ENCODE results near the gene NUAK2.

The NUAK2 gene

GRCh38 chr1:205256951-205257625, 64.5 kb downstream of the NUAK2 start (continued):
- TF ChIP-seq KLF17 (tag by site-specific recombination; IDR thresholded peaks at IDR 0.05) (no peak), ZNF654 (tag by site-specific recombination; IDR thresholded peaks at IDR 0.05; ENCODE audit: low read depth) (no peak), PRDM2 (tag by site-specific recombination; IDR thresholded peaks at IDR 0.05; ENCODE audit: borderline replicate concordance) (no peak), ZNF132 (tag by site-specific recombination; IDR thresholded peaks at IDR 0.05; ENCODE audit: borderline replicate concordance) (no peak), ZNF280C (tag by site-specific recombination; IDR thresholded peaks at IDR 0.05) (no peak), ZBTB21 (tag by site-specific recombination; IDR thresholded peaks at IDR 0.05) (no peak), KLF10 (tag by site-specific recombination; IDR thresholded peaks at IDR 0.05) (no peak), MEIS1 (CRISPR knock-in tag; IDR thresholded peaks at IDR 0.05; ENCODE audit: borderline replicate concordance) (no peak)

- Histone ChIP-seq H3K4me1 (ENCODE audit: control insufficient read depth, insufficient read depth, low read length) (no peaks in the 10 kb centered on the region), H3K4me3 (ENCODE audit: low read depth, low read length) (no peak overlapping the region), H3K9me3 (ENCODE audit: control insufficient read depth, insufficient read depth, low read depth, low read length) (no peaks in the 10 kb centered on the region), H3K27ac (ENCODE audit: extremely low read depth, low read depth, low read length) (no peak overlapping the region), H3K36me3 (ENCODE audit: control insufficient read depth in 2 of 2, insufficient read depth in 1 of 2, low read length in 2 of 2) (no peaks in the 10 kb centered on the region)
- ChIA-PET CTCF (interaction anchor here (0.5 to 14.6 kb wide), 67 partner anchors 9 to 883 kb away, joined by 3 to 253 read pairs (median 4); partner anchors contain the start of genes RBBP5 and TMCC2), POLR2A (interaction anchor here (0.6 to 2.1 kb wide), 4 partner anchors 16 to 135 kb away, joined by 4 to 9 read pairs (median 6); partner anchors contain the start of genes RBBP5 and TMCC2)
- TF ChIP-seq ZNF571 (tag by site-specific recombination; IDR thresholded peaks at IDR 0.05) (no peak), ZNF561 (tag by site-specific recombination; IDR thresholded peaks at IDR 0.05; ENCODE audit: borderline replicate concordance) (peak; percentile 25; the same call in 1 of the 2 replicates), ZNF654 (tag by site-specific recombination; IDR thresholded peaks at IDR 0.05; ENCODE audit: low read depth) (peak; percentile 96), PRDM2 (tag by site-specific recombination; IDR thresholded peaks at IDR 0.05; ENCODE audit: borderline replicate concordance) (no peak), ZNF692 (tag by site-specific recombination; IDR thresholded peaks at IDR 0.05) (0 out of 2 replicates have a peak, but pooled peaks have one; percentile 19), CTCF (tag by site-specific recombination; IDR thresholded peaks at IDR 0.05) (peak; percentile 94), ZBTB20 (tag by site-specific recombination; IDR thresholded peaks at IDR 0.05) (peak; percentile 53; the same call in 1 of the 2 replicates)
Measured at GRCh38 chr1:205255941-205256780, 65.4 kb downstream of the NUAK2 start.
